GM12892 (cell line): Measurements from ENCODE around the gene PIK3C2B.

Source experiments
- POLR2A ChIP-seq: IDR thresholded peaks from 2 replicates; pipeline ENCODE4 v1.6.1; 2011; ENCODE audit warnings: low read depth, low read length, control low read depth
- POLR2AphosphoS5 ChIP-seq: IDR thresholded peaks from 2 replicates; pipeline ENCODE4 v1.6.1; 2011; ENCODE audit warnings: low read depth, low read length, control low read depth

- TF ChIP-seq POLR2A = no peak
- no peak for TF ChIP-seq POLR2AphosphoS5
Observed at GRCh38 chr1:204466416-204467405, 27.9 kb downstream of the PIK3C2B start.
